ENCODE data around the gene ANGPTL8. TPM values are rescaled to one million over a fixed set of nuclear protein-coding genes. Genes with fewer than 3 reads are reported as not detected.

ANGPTL8 gene
- total RNA-seq, 1 donor from 2014 or later, result not detected

GRCh38 chr19:11226716-11227166 is 12.7 kb upstream of the ANGPTL8 start:
- peaks cover 26 to 43% of the 10 kb centered on the region in 2 donors for H3K36me3 ChIP-seq
- intact Hi-C loops (cut with DNase I), result no loop called here
- peaks cover 1 to 2% of the 10 kb centered on the region in 2 donors for H3K9me3 ChIP-seq
- no peaks in the 10 kb centered on the region for H3K27me3 ChIP-seq
- no peak overlapping the region for H3K4me3 ChIP-seq
- no peak for DNase-seq (ENCODE audit: low spot score in 2 of 2)
- H3K4me1 ChIP-seq, result no peaks in the 10 kb centered on the region
- no peak for TF ChIP-seq CTCF (IDR thresholded peaks at IDR 0.05)
- H3K27ac ChIP-seq, result no peak overlapping the region

GRCh38 chr19:11227195-11227886 is 12.1 kb upstream of the ANGPTL8 start:
- Histone ChIP-seq H3K9me3 (no peaks in the 10 kb centered on the region), H3K27me3 (no peaks in the 10 kb centered on the region), H3K4me3 (no peak overlapping the region), H3K27ac (no peak overlapping the region), H3K36me3 (peaks cover 26 to 43% of the 10 kb centered on the region in 2 donors), H3K4me1 (no peaks in the 10 kb centered on the region)
- intact Hi-C loops (cut with DNase I), result no loop called here
- no peak for TF ChIP-seq CTCF (IDR thresholded peaks at IDR 0.05)
- DNase-seq (ENCODE audit: low spot score in 2 of 2), result no peak

GRCh38 chr19:11230621-11231386 is 8.6 kb upstream of the ANGPTL8 start:
- no peak for DNase-seq (ENCODE audit: low spot score in 2 of 2)
- Histone ChIP-seq H3K36me3 (peaks cover 25 to 52% of the 10 kb centered on the region in 2 donors), H3K27ac (no peak overlapping the region), H3K27me3 (no peaks in the 10 kb centered on the region), H3K9me3 (no peaks in the 10 kb centered on the region), H3K4me3 (no peak overlapping the region), H3K4me1 (no peaks in the 10 kb centered on the region)
- intact Hi-C loops (cut with DNase I), result no loop called here
- TF ChIP-seq CTCF (IDR thresholded peaks at IDR 0.05), result no peak

- H3K36me3 ChIP-seq, result peaks cover 19 to 59% of the 10 kb centered on the region in 2 donors
- DNase-seq (ENCODE audit: low spot score in 2 of 2), result no peak
- TF ChIP-seq CTCF (IDR thresholded peaks at IDR 0.05), result no peak
Observed at GRCh38 chr19:11232555-11232954, 6.9 kb upstream of the ANGPTL8 start.

GRCh38 chr19:11233073-11233472 is 6.3 kb upstream of the ANGPTL8 start:
- Histone ChIP-seq H3K27ac (no peak overlapping the region), H3K4me1 (no peaks in the 10 kb centered on the region), H3K4me3 (no peak overlapping the region), H3K9me3 (no peaks in the 10 kb centered on the region), H3K36me3 (peaks cover 19 to 61% of the 10 kb centered on the region in 2 donors), H3K27me3 (no peaks in the 10 kb centered on the region)
- no peak for TF ChIP-seq CTCF (IDR thresholded peaks at IDR 0.05)
- no peak for DNase-seq (ENCODE audit: low spot score in 2 of 2)
- intact Hi-C loops (cut with DNase I), result no loop called here

More at GRCh38 chr19:11232555-11232954, 6.9 kb upstream of the ANGPTL8 start:
- no peaks in the 10 kb centered on the region for H3K4me1 ChIP-seq
- H3K27me3 ChIP-seq, result no peaks in the 10 kb centered on the region
- intact Hi-C loops (cut with DNase I), result no loop called here
- H3K27ac ChIP-seq, result no peak overlapping the region
- H3K4me3 ChIP-seq, result no peak overlapping the region
- no peaks in the 10 kb centered on the region for H3K9me3 ChIP-seq

All from ascending aorta (tissue), 2 donors.